Stomach (tissue), 4 donors: Measurements from ENCODE around the gene DCLK2.

Source experiments
- CTCF ChIP-seq, 7 experiments: fragments of 450-650 bp in 4 of 7; fragments of 200-600 bp in 3 of 7; sonication (generic) in 3 of 7; IDR thresholded peaks; one replicate each; pipeline ENCODE4 v1.5.1; 2016 to 2019; ENCODE audit warnings: antibody characterized with exemption in 7 of 7, control low read depth in 2 of 7, mild to moderate bottlenecking in 1 of 7
- POLR2A ChIP-seq, 4 donors: fragments of 450-650 bp; IDR thresholded peaks; one replicate each; pipeline ENCODE4 v1.6.1; 2016; ENCODE audit warnings: antibody characterized with exemption in 4 of 4, control low read depth in 2 of 4, mild to moderate bottlenecking in 1 of 4, moderate library complexity in 1 of 4
- POLR2AphosphoS5 ChIP-seq, 3 donors: sonication (generic); formaldehyde crosslinking; IDR thresholded peaks; one replicate each; pipeline ENCODE4 v1.6.1; 2016; ENCODE audit warnings: antibody characterized with exemption in 3 of 3

- TF ChIP-seq CTCF (IDR thresholded peaks at IDR 0.05): no peak
- no peak for TF ChIP-seq POLR2A (IDR thresholded peaks at IDR 0.05)
- no peak for TF ChIP-seq POLR2AphosphoS5 (IDR thresholded peaks at IDR 0.05)
Measured at GRCh38 chr4:150141756-150142155, 63.5 kb downstream of the DCLK2 start.
